ENCODE results near the gene TMEFF2.
"Not testable (repeated sequence)": the region's sequence is repeated elsewhere in the genome, so short reads cannot be mapped to it uniquely, and the experiment has no call there.

TMEFF2 gene

DNA sequence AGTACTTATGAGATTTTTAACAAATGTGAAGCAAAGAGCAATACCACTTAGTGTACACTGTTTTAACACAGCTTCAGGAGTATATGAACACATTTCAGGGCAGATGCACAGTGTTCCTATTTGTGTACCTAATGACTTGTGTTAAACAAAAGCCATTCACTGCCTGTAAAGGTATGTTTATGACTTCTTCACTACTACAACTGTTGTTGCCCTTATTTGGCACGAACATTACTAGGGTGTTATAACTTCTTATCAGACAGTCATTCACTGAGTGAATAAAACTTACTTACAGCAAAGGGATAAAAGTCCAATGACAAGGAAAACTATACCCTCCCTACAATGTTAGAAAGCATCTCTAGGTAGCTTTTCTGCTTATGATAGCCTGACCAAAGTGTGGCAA is 262.4 kb downstream of the TMEFF2 start:
- DNase-seq (ENCODE audit: low spot score), result no peak

DNA sequence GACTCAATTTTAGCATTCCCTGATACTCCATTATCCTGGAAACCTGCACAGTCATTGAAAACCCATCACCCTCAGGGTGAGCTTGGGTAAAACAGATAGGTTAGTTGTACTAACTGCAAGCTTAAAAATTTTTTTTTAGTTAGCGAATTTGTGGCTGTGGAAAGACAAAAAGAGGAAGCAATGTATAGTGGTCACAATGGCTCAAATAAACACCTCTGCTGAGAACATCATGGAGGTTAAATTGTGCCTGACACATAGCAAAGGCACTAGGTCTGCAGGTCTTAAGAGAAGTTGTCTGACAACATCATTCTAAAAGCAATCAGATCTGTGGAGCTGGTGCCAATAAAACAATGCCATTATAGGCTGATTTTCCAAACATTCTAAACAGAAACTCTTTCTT is 263.4 kb downstream of the TMEFF2 start:
- DNase-seq (ENCODE audit: low spot score), result no peak

DNA sequence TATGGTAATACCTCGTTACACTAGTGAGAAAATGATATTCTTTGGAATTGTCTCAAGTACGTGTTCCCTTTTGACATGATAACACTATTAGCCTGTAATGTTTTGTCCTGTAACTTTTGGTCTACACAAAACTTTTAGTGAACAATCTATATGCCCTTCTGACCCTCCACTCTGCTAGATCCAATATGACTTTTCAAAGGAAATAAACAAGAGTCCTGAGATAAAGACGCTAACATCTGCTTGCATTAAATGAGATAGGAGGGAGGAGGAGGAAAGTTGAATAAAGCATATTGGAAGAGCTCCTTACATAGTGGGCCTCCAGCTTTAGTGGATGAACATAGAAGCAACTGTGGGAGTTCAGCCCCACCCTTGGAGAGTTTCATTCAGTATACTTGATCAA is 264.5 kb downstream of the TMEFF2 start:
- DNase-seq (ENCODE audit: low spot score), result no peak

DNA sequence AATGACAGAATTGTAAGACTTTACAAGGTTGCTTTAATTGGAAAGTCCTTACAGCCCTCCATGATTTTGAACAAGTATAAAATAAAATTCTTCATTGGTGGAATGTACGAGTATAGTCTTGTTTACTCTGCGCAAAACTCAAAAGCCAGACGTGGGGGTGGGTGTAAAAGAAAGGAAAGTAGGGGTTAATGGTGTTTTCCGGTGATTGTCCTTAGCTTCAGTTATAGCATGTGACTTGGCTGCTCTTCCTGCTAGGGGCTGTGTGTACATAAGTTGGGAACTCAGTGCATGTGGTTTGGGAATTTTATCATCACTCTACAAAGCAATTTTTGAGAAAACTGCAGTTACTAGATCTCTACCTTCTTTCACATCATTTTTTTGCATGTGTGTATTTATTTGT is 265.4 kb downstream of the TMEFF2 start:
- no peak for DNase-seq (ENCODE audit: low spot score)

DNA sequence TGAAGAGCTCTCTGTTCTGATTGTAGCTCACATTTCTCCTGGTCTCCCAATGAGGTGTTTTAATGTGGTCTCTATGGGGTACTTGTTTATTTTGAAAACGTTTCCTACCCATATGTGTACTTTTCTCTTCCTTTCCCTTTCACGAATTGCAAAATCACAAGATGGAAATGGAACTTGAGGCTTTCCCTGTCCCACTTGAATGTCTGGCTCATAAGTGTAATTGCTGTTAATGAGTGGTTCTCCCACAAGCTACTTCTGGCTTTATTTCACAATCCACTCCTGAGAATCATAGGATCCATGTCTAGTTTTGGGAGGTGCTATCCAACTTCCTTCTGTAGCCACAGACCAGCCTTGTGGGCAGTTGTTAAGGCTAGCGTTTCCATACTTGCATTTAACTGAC is 266.7 kb downstream of the TMEFF2 start:
- no peak for DNase-seq (ENCODE audit: low spot score)

DNA sequence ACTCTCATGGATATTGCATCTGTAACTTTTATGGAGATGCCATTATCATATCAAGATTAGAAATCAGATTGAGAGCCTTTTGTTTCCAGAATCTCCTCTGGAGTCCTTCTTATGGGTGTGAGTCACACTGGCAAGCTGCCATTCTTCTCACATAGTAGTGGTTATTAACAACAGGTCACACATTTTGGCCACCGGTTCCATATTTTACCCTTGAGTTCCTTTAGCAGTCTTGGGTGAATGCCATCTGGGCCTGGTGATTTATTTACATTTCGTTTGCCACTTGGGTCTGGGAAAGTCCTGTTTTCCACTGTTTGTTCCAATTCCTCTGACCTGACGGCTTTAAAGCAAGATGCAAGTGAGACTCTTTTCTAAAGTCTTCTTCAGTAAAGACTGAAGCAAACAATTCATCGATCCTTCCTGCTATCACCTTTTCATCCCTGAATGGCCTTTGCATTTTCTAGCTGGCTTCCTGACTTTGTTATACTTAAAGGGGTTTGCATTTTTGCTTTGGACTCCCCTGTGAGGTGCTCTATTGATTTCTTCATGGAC is 267.3 kb downstream of the TMEFF2 start:
- DNase-seq (ENCODE audit: low spot score), result no peak

DNA sequence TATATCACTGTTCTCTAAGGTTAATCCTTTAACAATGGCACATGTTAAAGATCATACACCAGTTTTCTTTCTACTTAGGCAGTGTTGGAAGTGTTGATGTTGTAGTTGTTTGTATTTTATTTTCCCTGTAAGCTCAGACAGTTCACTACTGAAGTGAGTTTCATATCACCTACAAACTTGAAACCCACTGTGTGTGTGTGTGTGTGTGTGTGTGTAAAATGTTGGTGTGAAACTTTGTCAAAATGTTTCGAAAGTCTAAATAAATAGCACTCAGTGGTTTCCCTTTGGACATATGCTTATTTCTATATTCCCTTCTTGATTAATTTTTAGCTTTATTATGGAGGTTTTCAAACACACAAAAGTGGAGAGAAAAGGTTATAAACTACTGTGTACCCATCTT is 268.1 kb downstream of the TMEFF2 start:
- DNase-seq (ENCODE audit: low spot score), result no peak

DNA sequence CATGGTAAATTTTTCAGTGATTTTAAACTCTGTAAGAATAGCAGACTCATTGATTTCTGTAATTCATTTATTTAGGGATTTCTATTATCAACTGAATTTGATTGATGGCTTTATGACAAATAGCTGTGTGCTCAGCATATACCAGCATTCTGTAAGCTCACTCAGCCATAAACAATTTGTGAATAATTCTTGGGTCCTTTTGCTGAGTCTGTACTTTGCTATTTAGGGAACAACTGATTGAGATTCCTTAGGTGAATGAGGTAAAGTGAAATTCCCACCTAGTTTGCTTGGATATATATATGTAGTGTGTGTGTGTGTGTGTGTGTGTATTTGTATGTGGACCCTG is 271.1 kb downstream of the TMEFF2 start:
- DNase-seq (ENCODE audit: low spot score), result no peak

DNA sequence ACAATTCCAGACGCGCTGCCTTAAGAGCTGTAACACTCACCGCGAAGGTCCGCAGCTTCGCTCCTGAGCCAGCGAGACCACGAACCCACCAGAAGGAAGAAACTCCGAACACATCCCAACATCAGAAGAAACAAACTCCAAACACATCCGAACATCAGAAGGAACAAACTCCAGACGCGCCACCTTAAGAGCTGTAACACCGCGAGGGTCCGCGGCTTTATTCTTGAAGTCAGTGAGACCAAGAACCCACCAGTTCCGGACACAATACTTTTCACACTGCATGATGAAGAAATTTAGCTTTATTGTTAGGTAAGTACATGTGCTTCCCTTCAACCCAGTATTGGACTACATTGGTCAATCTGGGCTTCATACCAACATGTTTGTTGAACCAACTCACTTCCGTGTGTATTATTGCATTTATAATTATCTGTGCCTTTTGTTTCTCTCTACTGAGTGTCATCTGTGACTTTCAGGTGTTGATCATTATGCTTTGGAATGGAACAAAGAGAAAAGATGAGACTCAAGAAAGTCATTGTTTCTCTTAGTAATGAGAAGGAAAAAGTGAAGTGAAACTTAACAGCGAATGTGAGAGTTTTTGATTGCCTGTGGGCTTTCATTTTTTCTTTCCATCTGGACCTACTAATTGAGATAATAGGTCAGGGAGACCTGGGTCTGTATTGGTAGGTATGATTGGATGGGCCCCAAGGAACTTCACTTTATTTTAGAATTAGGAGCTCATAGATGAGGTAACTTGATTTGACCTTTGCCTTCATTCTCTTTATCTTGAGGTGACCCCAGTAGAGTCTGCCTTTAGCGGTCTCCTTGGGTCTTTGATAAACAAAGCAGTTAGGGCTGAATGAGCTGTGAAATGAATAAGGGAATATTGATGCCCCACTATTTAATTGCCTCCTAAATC is 271.7 kb downstream of the TMEFF2 start:
- no peak for DNase-seq (ENCODE audit: low spot score)

DNA sequence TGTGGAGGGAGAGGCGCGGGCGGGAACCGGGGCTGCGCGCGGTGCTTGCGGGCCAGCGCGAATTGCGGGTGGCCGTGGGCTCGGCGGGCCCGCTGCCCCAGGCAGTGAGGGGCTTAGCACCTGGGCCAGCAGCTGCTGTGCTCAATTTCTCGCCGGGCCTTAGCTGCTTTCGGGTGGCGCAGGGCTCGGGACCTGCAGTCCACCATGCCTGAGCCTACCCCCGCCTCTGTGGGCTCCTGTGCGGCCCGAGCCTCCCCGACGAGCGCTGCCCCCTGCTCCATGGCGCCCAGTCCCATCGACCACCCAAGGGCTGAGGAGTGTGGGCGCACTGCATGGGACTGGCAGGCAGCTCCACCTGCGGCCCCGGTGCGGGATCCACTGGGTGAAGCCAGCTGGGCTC is 273.1 kb downstream of the TMEFF2 start:
- not testable (repeated sequence) for DNase-seq (ENCODE audit: low spot score)

DNA sequence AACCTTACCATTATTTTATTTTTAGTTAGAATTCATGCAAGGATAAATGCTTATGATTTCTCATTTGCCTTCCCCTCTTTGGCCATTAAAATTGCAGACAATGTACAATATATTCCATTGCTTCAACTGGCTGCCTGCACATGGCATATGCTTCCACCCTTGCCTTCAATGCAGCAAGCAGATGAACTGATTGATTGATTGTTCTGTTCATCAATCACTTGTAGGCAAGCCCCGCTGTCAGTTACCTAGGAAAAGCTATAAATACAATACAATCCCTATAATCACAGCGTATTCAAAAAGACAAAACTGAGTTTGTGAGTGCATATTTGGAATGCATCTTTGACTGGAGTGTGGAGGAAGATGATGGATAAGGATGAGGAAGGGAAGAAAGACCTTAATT is 274.2 kb downstream of the TMEFF2 start:
- no peak for DNase-seq (ENCODE audit: low spot score)

DNA sequence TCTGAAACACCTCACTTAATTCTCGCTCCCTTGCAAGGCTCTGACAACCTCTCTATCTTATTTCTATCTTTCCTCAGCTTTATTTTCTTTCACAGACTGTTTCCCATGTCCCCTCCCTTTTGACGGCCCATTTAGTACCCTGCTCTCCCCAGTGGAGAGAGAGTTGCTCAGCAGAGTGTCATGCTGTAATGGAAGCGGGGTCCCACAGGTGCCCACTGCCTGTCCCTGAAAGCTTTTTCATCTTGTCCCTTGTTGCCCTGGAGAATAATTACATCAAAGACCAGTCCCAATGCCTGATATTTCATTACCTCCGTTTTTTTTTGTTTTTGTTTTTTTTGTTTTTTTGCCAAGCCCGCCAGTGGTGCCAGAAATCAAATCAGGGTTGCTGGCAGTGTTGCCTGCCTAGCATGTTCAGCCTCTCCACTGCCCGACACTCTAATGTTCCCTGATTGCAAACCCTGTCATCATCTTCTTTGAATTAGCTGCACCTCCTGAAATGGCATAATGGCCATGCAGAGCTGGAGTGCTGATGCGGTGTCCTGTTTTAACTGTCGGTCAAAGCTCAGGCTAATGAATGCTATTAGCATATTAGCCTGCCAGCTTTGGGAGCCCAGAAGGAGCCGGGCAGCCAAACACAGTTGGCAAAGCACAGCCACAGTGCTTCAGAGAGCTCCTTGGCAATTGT is 276.6 kb downstream of the TMEFF2 start:
- no peak for DNase-seq (ENCODE audit: low spot score)

DNA sequence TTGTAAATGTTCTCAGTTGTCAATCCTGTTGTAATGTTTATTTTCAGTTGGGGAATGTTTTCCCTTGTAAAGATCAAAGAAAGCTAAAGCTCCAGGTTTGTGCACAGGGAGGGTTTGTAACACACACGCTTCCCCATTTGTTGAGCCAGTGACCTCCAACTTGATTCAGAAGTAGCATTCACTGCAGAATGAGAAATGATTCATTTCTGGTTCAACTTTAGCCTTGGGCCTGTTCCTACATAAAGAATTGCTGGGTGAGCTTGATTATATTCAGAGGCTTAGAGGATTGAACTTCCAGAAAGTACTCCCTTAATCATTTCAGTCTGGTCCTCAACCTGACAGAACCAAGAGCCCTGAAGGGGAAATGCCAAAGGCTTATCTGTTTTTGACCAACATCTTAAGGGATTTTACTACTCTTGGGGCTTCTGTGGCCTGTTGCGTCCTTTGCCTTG is 277.3 kb downstream of the TMEFF2 start:
- DNase-seq (ENCODE audit: low spot score), result no peak

DNA sequence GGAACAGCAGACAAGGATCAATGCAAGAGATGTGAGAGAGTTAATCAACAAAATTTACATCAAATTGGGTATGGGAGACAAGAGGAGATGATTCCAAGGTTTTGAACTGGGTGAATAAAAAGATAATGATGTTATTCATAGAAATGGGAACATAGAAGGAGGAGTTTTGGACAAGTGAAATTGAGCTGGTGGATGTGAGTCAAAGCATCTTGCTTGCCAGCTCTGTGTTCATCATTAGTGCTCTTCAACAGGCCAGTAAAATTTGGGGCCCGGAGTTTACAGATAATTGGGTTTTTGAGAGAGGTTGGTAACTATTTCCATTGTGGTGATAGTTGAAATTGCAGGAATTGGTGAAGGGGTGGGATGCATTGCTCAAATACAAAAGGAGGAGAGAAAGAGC is 277.9 kb downstream of the TMEFF2 start:
- DNase-seq (ENCODE audit: low spot score), result no peak

DNA sequence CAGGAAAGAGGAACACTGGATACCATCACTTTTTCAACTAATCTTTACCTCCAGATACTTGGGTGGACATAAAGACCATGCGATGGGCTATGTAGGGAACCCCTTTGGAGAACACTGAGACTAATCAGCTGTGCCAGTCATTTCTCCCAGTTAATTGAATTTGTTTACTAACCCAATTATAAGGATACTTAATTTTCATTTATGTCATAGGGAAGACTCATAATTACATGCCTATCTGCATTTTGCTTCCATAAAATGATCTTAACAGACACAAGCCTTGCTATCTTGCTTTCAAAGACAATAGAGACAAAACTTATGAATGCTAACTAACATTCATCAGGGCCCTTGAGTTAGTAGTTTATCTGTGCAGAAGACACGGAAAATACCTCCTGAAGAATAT is 279.0 kb downstream of the TMEFF2 start:
- DNase-seq (ENCODE audit: low spot score), result no peak

DNA sequence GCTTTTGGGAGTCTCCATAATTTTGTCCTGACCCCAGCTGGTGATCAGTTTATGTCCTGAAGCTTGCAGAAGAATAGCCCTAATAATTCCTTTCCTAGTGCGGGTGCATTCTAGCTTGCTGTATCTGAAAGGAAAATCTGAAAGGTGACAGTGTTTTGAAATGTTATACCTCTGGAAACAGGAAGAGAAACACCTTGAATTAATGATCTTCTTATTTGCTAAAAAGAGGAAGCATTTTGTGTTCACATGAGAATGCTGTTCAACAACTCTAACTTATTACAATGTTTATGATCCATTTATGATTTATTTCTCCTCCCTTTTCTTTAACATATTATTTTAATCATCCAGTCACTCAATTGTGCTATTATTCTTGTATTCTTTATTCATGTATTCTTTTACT is 280.9 kb downstream of the TMEFF2 start:
- DNase-seq (ENCODE audit: low spot score), result no peak

DNA sequence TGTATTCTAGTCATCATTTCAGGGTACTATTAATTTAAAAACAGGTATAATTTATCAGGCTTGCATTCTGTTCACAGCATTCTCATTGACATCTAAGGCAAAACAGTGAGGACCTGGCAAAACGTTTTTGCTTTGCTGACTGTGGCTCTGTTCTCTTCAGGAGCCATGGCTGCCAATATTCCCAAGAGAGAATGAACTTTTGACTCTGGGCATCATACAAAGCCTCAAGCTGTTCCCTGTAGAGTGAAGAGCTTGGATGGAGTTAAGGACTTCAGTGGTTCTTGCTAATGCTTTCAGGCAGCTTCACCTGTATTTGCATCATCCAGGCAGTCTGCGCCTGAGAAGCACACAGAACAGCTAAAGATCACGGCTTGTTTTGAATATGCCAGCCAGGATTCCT is 282.0 kb downstream of the TMEFF2 start:
- DNase-seq (ENCODE audit: low spot score), result no peak

DNA sequence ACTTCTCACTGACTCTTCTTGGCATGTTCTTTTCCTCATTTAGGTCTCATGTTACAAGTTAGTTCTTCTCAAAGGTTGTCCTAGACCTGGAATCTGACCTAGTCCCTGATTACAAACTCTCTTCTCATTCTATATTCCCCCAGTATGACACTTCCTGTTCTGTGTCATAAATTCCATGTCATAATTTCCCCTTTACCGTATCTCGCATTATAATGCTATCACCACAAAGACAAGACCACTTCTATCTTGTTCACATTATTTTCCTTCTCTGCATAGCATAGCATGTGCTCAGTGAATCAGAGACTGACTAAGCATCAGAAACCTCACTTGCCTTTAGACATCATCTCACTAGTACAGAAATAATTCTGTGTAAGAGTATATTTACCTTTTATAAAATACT is 284.2 kb downstream of the TMEFF2 start:
- no peak for DNase-seq (ENCODE audit: low spot score)

DNA sequence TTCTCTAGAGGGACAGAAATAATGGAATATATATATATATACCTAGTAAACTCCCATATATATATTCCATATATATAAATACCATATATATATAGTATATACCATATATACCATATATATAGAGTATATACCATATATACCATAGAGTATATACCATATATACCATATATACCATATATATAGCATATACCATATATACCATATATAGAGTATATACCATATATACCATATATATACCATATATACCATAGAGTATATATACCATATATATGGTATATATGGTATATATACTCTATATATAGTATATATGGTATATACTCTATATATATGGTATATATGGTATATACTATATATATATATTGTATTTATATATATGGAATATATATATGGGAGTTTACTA is 285.9 kb downstream of the TMEFF2 start:
- DNase-seq (ENCODE audit: low spot score), result no peak

DNA sequence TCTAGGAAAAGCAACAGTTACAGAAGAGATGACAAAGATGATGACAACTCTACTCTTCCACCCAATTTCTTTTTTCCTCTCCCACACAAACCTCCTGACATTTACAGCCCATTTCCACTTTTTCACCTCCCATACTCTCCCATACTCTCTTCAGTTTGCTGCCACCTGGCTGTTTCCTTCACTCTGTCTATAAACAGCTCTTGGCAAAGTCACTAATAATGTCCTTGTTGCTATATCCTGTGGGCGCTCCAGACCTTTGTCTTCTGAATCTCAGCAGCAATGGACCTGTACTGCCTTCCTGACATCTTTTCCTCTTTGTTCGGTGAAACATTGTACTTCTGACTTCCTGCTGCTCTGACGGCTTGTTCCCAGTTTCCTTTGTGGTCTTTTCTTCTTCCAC is 287.2 kb downstream of the TMEFF2 start:
- DNase-seq (ENCODE audit: low spot score), result no peak

DNA sequence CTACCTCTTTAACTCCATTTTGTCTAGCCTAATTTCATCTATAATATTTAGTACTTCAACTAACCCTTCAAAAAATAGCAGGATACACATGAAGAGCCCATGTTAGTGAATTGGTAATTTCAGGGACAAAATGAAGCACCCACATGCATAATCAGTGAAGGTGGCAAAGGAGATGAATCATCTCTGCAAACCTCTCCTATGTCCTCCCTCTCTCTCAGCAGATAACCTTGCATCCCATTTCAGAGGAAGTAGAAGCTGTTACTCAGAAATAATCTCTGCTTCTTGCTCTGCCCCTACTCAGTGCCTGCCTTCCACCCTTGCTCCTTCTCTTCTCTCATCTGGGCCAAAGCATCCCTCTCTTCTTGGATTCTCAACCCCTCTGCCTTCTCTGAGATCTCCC is 287.6 kb downstream of the TMEFF2 start:
- no peak for DNase-seq (ENCODE audit: low spot score)

DNA sequence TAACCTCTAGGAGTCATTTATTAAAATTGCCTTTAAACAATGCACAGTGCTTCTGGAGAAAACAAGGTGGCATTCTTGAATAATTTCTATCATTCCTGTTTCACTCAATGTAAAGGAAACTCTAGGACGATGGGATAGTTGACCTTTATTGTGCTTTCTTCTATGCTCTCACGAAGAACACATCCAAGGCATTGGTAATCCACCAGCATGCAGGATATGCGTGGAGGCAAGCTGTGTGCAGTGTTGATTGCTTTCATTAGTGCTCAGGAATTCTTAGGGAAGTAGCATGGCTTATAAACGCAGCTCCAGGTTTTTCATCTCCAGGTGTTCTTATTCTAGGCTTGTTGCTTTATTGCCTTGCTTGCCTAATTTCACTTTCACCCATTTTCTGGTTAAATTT is 289.4 kb downstream of the TMEFF2 start:
- no peak for DNase-seq (ENCODE audit: low spot score)

DNA sequence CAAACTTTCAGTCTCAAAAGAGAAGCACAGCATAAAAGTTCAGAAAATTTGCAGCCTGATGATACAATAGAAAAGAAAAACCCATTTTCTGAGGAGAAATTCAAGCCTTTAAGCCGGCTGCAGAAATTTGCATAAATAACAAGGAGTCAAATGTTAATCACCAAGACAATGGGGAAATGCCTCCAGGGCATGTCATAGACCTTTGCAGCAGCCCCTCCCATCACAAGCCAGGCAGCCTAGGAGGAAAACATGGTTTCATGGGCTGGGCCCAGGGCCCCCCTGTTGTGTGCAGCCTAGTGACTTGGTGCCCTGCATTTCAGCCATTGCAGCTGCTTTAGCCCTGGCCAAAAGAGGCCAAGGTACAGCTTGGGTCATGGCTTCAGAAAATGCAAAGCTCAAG is 293.7 kb downstream of the TMEFF2 start:
- no peak for DNase-seq (ENCODE audit: low spot score)
